Duodenal mucosa (tissue), 2 donors: ENCODE results near the gene TLR8.
A peak's percentile ranks its signal among the peaks of the same experiment; 100 is the strongest.
"Not testable (repeated sequence)": the region's sequence is repeated elsewhere in the genome, so short reads cannot be mapped to it uniquely, and the experiment has no call there.

Experiments
- H3K27ac ChIP-seq: one replicate; pipeline ENCODE4 v1.7.0; 2013; ENCODE audit warnings: low read depth, low read length
- H3K27me3 ChIP-seq, 2 donors: one replicate each; pipeline ENCODE4 v1.7.0; 2013; ENCODE audit warnings: low read length in 2 of 2, control low read depth in 1 of 2; ENCODE audit not compliant: insufficient read depth in 2 of 2, control insufficient read depth in 1 of 2
- H3K36me3 ChIP-seq, 2 donors: one replicate each; pipeline ENCODE4 v1.7.0; 2013; ENCODE audit warnings: low read length in 2 of 2, control low read depth in 1 of 2; ENCODE audit not compliant: insufficient read depth in 2 of 2, control insufficient read depth in 1 of 2
- H3K4me1 ChIP-seq, 2 donors: one replicate each; pipeline ENCODE4 v1.7.0; 2013; ENCODE audit warnings: low read length in 2 of 2, control low read depth in 1 of 2; ENCODE audit not compliant: insufficient read depth in 2 of 2, control insufficient read depth in 1 of 2
- H3K4me3 ChIP-seq, 2 donors: one replicate each; pipeline ENCODE4 v1.7.0; 2013; ENCODE audit warnings: low read length in 2 of 2, low read depth in 1 of 2
- H3K9ac ChIP-seq, 2 donors: one replicate each; pipeline ENCODE4 v1.7.0; 2013; ENCODE audit warnings: low read length in 2 of 2, low read depth in 1 of 2
- H3K9me3 ChIP-seq, 2 donors: one replicate each; pipeline ENCODE4 v1.7.0; 2013; ENCODE audit warnings: low read length in 2 of 2, control low read depth in 1 of 2; ENCODE audit not compliant: control insufficient read depth in 1 of 2

Gene TLR8

DNA sequence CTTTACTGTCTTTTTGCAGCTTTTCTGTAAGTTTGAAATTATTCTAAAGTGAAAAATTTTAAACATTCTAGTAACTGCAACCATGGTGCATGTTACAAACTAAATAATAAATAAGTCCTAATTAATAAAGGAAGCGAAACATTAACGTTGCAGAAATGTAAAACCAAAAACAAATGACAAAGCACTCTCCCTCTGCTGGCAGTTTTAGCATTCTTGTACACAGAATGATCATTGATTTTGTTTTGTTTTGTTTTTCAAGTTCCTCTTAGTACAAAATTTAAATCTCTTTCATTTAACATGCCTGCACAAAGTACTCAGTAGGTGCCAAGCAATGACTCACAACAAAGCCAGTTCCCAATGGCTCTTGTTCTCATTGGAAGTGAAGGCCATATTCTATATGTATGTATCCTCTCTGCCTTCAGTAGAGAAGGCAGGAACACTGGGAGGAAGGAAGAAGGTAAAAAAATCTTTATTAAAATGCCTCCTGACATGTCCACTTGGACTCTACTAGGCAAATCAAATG, 54.8 kb downstream of the TLR8 start:
- H3K4me3 ChIP-seq, result no peak overlapping the region
- H3K27ac ChIP-seq, result no peak overlapping the region
- H3K9me3 ChIP-seq, result no peaks in the 10 kb centered on the region
- H3K36me3 ChIP-seq, result no peaks in the 10 kb centered on the region
- no peaks in the 10 kb centered on the region for H3K27me3 ChIP-seq
- peaks cover 4% of the 10 kb centered on the region in 2 donors for H3K4me1 ChIP-seq
- H3K9ac ChIP-seq, result no peak overlapping the region

DNA sequence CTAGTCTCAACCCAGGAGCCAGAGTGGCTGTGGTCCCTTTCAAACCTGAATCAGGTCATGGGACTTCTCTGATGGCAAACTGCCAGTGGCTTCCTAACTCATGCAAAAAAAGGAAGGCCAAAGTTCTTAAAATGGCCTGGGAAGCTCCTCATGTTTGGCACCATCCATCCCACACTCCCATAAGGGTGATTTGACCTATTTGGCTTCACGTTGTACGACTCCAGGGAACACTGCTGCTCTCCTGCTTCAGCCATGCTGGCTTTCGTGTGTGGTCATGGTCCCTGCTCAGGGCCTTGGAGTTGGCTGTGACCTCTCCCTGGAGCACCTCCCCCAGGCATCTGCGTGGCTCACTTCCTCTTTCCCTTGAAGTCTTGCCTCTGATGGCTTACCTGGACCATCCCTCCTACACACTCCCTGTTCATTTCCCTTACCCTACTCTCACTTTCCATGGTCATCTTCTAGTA, 55.7 kb downstream of the TLR8 start:
- H3K36me3 ChIP-seq, result no peaks in the 10 kb centered on the region
- no peaks in the 10 kb centered on the region for H3K9me3 ChIP-seq
- peaks cover 0 to 4% of the 10 kb centered on the region in 2 donors for H3K4me1 ChIP-seq
- no peak overlapping the region for H3K4me3 ChIP-seq
- no peaks in the 10 kb centered on the region for H3K27me3 ChIP-seq
- no peak overlapping the region for H3K27ac ChIP-seq
- H3K9ac ChIP-seq, result no peak overlapping the region

GRCh38 chrX:12963210-12963850, 56.9 kb downstream of the TLR8 start:
- H3K9ac ChIP-seq, H3K4me1 ChIP-seq, H3K9me3 ChIP-seq, H3K27me3 ChIP-seq, H3K36me3 ChIP-seq, H3K27ac ChIP-seq, H3K4me3 ChIP-seq: not testable (repeated sequence)

DNA sequence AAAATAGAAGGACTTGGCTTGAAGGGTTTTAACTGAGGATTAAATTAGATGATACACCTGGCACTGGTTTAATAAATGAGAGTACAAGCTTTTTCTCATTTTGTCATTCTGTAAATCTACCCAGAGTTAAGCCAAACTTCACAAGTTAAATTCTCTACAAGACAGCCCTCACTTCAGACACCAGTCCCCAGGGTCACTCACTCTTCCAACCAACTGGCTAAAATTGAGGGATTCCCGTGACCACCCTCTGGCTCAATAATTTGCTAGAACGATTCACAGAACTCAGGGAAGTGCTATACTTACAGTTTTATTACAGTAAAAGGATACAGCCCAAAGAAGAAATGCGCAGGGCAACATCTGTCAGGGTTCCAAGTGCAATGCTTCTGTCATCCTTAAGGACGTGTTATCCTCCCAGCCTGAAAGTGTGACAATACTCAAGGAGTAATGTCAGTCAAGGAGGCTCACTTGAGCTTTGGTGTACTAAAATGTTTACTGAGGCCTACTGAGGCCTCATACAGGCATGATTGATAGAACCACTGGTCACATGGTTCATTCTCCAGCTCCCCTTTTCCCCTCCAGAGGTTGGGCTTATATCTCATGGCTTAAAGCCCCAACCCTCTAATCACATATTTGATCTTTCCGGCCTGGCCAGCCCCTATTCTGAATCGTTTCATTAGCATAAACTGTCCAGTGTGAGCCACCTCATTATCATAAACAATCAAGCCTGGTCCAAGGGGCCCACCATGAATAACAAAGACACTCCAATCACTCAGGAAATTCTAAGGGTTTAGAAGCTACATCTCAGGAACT, 58.9 kb downstream of the TLR8 start:
- Histone ChIP-seq H3K4me3 (no peak overlapping the region), H3K27ac (no peak overlapping the region)

GRCh38 chrX:12966151-12966550, 59.7 kb downstream of the TLR8 start:
- Histone ChIP-seq H3K27me3 (no peaks in the 10 kb centered on the region), H3K9me3 (no peaks in the 10 kb centered on the region), H3K4me3 (no peak overlapping the region), H3K27ac (no peak overlapping the region), H3K4me1 (peaks cover 4 to 12% of the 10 kb centered on the region in 2 donors), H3K36me3 (no peaks in the 10 kb centered on the region), H3K9ac (no peak overlapping the region)

More for the DNA sequence above, 58.9 kb downstream of the TLR8 start:
- no peaks in the 10 kb centered on the region for H3K9me3 ChIP-seq
- H3K27me3 ChIP-seq, result no peaks in the 10 kb centered on the region
- H3K9ac ChIP-seq, result no peak overlapping the region
- no peaks in the 10 kb centered on the region for H3K36me3 ChIP-seq
- H3K4me1 ChIP-seq, result peaks cover 0 to 5% of the 10 kb centered on the region in 2 donors

DNA sequence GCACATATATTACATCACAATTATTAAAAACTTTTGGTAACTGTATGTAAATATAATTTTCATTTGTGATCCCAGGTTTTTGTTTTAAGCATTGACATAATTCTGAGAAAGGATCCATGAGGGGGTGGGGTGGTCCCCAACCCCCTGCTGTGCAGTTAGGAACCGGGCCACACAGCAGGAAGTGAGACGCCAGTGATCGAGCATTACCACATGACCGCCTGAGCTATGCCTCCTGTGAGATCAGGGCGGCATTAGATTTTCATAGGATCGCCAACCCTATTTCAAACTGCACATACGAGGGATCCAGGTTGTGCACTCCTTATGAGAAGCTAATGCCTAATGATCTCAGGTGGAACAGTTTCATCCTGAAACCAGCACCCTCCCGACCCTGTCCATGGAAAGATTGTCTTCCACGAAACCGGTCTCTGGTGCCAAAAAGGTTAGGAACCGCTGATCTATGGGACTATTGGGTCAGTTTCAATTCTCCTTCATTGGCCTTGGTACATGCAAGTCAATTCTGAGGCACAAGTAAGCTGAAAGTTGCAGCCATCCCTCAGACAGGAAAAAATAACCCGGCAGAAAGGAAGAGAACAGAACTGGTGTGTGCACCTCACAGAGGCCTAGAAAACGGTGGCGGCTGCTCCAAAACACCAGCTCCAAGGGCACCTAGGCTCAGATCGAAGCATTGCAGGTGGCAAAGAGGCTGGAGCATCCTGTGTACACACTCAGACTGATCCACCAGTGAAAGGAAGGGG, 61.5 kb downstream of the TLR8 start:
- H3K9ac ChIP-seq, result no peak overlapping the region
- H3K4me1 ChIP-seq, result peaks cover 6 to 15% of the 10 kb centered on the region in 2 donors
- no peaks in the 10 kb centered on the region for H3K9me3 ChIP-seq
- no peaks in the 10 kb centered on the region for H3K36me3 ChIP-seq
- H3K27me3 ChIP-seq, result no peaks in the 10 kb centered on the region
- no peak overlapping the region for H3K27ac ChIP-seq
- H3K4me3 ChIP-seq, result no peak overlapping the region

DNA sequence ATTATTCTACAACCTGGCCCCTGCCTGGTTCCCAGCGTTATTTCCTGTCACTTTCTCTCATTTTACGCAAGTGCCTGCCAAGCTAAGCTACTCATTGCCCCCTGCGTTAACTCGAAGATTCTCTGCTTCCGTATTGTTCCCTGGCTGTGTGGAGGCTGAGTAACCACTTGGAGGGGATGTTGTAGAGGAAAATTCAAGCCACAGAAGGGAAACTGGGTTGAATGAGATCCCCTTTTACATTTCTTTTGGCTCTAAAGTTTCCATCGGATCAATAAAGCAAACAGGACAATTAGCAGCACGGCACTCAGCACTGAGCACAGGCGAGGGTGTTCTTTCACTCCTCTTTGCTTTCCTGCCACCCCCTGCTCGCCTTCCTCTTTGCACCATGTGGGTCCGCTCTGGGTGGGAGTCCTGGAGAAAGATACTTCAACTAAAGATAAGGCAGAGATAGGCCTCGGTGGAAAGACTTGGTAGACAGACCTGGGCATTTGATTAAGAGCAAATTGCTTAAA, 64.3 kb downstream of the TLR8 start:
- Histone ChIP-seq H3K27ac (peak overlapping the region; percentile 26), H3K36me3 (no peaks in the 10 kb centered on the region), H3K4me3 (peak overlapping the region in 1 of 2 donors; percentile 40), H3K9me3 (no peaks in the 10 kb centered on the region), H3K27me3 (no peaks in the 10 kb centered on the region), H3K4me1 (peaks cover 6 to 18% of the 10 kb centered on the region in 2 donors), H3K9ac (peak overlapping the region; percentile 31 to 47)

DNA sequence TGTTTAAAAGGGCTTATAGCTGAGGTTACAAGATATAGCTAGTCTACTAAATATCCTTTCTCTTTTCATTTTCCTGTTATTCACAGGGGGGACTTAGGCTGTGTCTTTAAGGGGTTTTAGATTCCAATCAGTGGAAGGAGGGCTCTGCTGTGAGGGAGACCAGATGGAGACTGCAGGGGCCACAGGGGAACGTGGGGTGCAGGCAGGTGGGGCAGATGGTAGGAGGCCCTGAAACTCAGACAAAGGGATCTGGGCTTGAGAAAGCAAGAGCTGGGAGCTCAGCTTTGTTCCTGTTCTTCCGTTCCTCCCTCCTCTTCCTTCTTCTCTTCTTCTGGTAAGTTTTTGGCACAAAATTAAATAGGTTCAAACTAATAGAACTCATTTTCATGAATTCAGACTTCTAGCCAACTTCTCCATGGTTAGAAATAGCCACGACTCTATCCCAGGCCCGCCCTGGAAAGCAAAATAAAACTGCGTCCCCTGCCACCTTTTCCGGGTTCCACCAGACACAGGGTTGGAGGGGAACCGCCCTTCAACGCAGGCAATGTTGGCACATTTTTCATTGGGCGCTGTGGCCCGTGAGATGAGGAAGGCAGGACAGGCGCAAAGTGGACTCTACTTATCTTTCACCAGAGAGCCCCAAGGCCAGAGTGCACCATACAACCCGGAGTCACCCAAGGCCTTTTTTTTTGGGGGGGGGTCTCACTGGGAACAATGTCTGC, 65.0 kb downstream of the TLR8 start:
- Histone ChIP-seq H3K27me3 (no peaks in the 10 kb centered on the region), H3K4me3 (peak overlapping the region in 1 of 2 donors; percentile 40), H3K9me3 (no peaks in the 10 kb centered on the region), H3K9ac (peak overlapping the region; percentile 31 to 47), H3K27ac (peak overlapping the region; percentile 62), H3K36me3 (no peaks in the 10 kb centered on the region), H3K4me1 (peaks cover 6 to 18% of the 10 kb centered on the region in 2 donors)

DNA sequence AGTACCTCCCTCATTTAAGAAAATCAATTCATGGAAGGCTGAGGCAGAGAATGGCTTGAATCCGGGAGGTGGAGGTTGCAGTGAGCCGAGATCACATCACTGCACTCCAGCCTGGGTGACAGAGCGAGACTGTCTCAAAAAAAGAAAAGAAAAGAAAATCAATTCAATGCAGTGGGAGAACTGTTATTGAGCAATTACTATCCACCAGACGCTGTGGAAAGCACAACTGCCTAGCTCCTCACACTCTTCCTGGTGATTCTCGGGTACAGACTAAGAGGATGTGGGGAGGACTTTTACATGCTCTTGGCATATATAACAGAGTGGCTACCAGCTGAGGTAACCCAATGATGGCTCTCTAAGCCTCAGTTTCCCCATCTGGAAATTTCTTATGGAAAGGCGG, 65.8 kb downstream of the TLR8 start:
- Histone ChIP-seq H3K27me3 (no peaks in the 10 kb centered on the region), H3K9me3 (no peaks in the 10 kb centered on the region), H3K27ac (peak overlapping the region; percentile 14), H3K9ac (peak overlapping the region in 1 of 2 donors; percentile 31), H3K36me3 (peaks cover 0 to 3% of the 10 kb centered on the region in 2 donors), H3K4me3 (peak overlapping the region; percentile 36 to 40), H3K4me1 (peaks cover 6 to 18% of the 10 kb centered on the region in 2 donors)
